Neural cell (in vitro differentiated cells): ENCODE measurements around the gene DIS3L2. TPM values are rescaled to one million over a fixed set of nuclear protein-coding genes. Genes with fewer than 3 reads are reported as not detected.

Experiments
- H2AFZ ChIP-seq: fragments of 200-600, 300-800 bp; sonication (generic), shearing (Covaris generic); 2 replicates; pipeline ENCODE4 v1.6.0; 2014; ENCODE audit warnings: low read depth, mild to moderate bottlenecking, antibody characterized with exemption, low read length, moderate library complexity
- H3F3A ChIP-seq: fragments of 200-600 bp; shearing (Covaris generic); 2 replicates; pipeline ENCODE4 v1.6.1; 2016; ENCODE audit warnings: mild to moderate bottlenecking, moderate library complexity, mixed read lengths, antibody characterized with exemption, low read length; ENCODE audit not compliant: insufficient read depth, poor library complexity, severe bottlenecking
- H3K27ac ChIP-seq: fragments of 200-600, 300-800 bp; sonication (generic), shearing (Covaris generic); 2 replicates; pipeline ENCODE4 v1.5.1; 2014; ENCODE audit warnings: mild to moderate bottlenecking, low read length, moderate library complexity
- H3K27me3 ChIP-seq: fragments of 300-800, 200-600 bp; sonication (generic), shearing (Covaris generic); 2 replicates; pipeline ENCODE4 v1.6.0; 2014; ENCODE audit warnings: mild to moderate bottlenecking, low read depth, low read length, moderate library complexity; ENCODE audit not compliant: insufficient read depth
- H3K36me3 ChIP-seq: fragments of 300-800, 200-600 bp; sonication (generic), shearing (Covaris generic); 2 replicates; pipeline ENCODE4 v1.5.1; 2014; ENCODE audit warnings: mild to moderate bottlenecking, antibody characterized with exemption, low read length, moderate library complexity; ENCODE audit not compliant: insufficient read depth
- H3K4me2 ChIP-seq: fragments of 300-800, 200-600 bp; sonication (generic), shearing (Covaris generic); 2 replicates; pipeline ENCODE4 v1.6.0; 2014; ENCODE audit warnings: mild to moderate bottlenecking, low read length
- H3K4me3 ChIP-seq: fragments of 300-800, 200-600 bp; sonication (generic), shearing (Covaris generic); 2 replicates; pipeline ENCODE4 v1.5.1; 2014; ENCODE audit warnings: mild to moderate bottlenecking, low read length, moderate library complexity
- H3K79me2 ChIP-seq: fragments of 200-600 bp; shearing (Covaris generic); replicated peaks from 2 replicates; pipeline ENCODE4 v1.6.0; 2014; ENCODE audit warnings: mild to moderate bottlenecking, low read length, moderate library complexity; ENCODE audit not compliant: insufficient read depth
- H3K9ac ChIP-seq: fragments of 300-800, 200-600 bp; sonication (generic), shearing (Covaris generic); 2 replicates; pipeline ENCODE4 v1.6.1; 2016; ENCODE audit warnings: mild to moderate bottlenecking, low read length, mixed read lengths
- H3K9me2 ChIP-seq: fragments of 200-600 bp; shearing (Covaris generic); 2 replicates; pipeline ENCODE4 v1.6.1; 2016; ENCODE audit warnings: mild to moderate bottlenecking, low read length, mixed read lengths; ENCODE audit not compliant: insufficient read depth
- H3K9me3 ChIP-seq: fragments of 200-600, 300-800 bp; sonication (generic), shearing (Covaris generic); 2 replicates; pipeline ENCODE4 v1.6.1; 2016; ENCODE audit warnings: mild to moderate bottlenecking, mixed run types, low read length, moderate library complexity, mixed read lengths
- H4K20me1 ChIP-seq: fragments of 200-600 bp; shearing (Covaris generic); 2 replicates; pipeline ENCODE4 v1.6.1; 2016; ENCODE audit warnings: mild to moderate bottlenecking, mixed run types; ENCODE audit not compliant: insufficient read depth
- EP300 ChIP-seq: fragments of 450-650 bp; conservative IDR thresholded peaks from 2 replicates; pipeline ENCODE4 v1.6.1; 2014; ENCODE audit warnings: antibody characterized with exemption, mild to moderate bottlenecking, moderate library complexity; ENCODE audit not compliant: poor library complexity, severe bottlenecking
- EZH2 ChIP-seq: fragments of 200-600, 300-800 bp; shearing (Covaris generic), sonication (generic); IDR thresholded peaks from 2 replicates; pipeline ENCODE4 v1.6.1; 2014; ENCODE audit warnings: antibody characterized with exemption, low read length, borderline replicate concordance, mild to moderate bottlenecking; ENCODE audit not compliant: insufficient read depth, poor library complexity, severe bottlenecking
- MXI1 ChIP-seq: fragments of 450-650 bp; conservative IDR thresholded peaks from 2 replicates; pipeline ENCODE4 v1.6.1; 2014; ENCODE audit warnings: antibody characterized with exemption, mild to moderate bottlenecking; ENCODE audit not compliant: poor library complexity, severe bottlenecking
- POLR2AphosphoS5 ChIP-seq: IDR thresholded peaks from 2 replicates; pipeline ENCODE4 v1.6.1; 2012
- RAD21 ChIP-seq: fragments of 450-650 bp; conservative IDR thresholded peaks from 2 replicates; pipeline ENCODE4 v1.6.1; 2014; ENCODE audit warnings: antibody characterized with exemption, mild to moderate bottlenecking, moderate library complexity
- SMC3 ChIP-seq: fragments of 450-650 bp; conservative IDR thresholded peaks from 2 replicates; pipeline ENCODE4 v1.6.1; 2014; ENCODE audit warnings: antibody characterized with exemption, mild to moderate bottlenecking, moderate library complexity; ENCODE audit not compliant: poor library complexity
- TAF1 ChIP-seq: IDR thresholded peaks from 2 replicates; pipeline ENCODE4 v1.6.1; 2012; ENCODE audit warnings: low read depth
- polyA plus RNA-seq: library from polyadenylated mRNA; depleted of rRNA; stranded (reverse); fragments of >200 nt; gene quantifications from 2 replicates; pipeline ENCODE4 v1.2.3, GENCODE V29; 2014
- TF ChIP-seq, protein P1 (sequence below): IDR thresholded peaks from 2 replicates; pipeline ENCODE4 v1.6.1; 2012; ENCODE audit warnings: borderline replicate concordance
- TF ChIP-seq, protein P2 (sequence below): fragments of 450-650 bp; IDR thresholded peaks from 2 replicates; pipeline ENCODE4 v1.5.1; 2014; ENCODE audit warnings: antibody characterized with exemption, mild to moderate bottlenecking, moderate library complexity; ENCODE audit not compliant: poor library complexity, severe bottlenecking

DIS3L2 gene
- polyA plus RNA-seq, 1 donor from 2014 or later = 20.0 TPM

DNA sequence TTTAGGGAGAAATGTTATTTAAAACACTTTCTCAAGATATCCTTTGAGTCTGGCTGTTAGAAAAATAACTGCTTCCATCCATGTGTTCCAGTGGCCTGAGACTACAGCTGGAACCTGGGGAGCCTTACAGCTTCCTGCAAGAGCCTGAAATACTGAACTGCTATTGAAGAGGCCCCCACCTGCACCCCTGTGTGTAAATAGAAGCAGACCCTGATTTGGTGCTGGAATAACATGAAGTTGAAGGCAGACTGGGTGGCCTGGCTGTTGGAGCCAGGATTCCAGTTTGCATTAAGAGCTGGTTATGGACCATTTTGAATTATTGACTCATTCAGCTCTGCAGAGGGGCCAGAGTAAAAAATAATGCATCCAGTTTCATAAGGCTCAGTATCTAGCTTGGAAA, 61.9 kb downstream of the DIS3L2 start:
- Histone ChIP-seq H3K9me3 (no peaks in the 10 kb centered on the region), H3F3A (no peaks in the 10 kb centered on the region), H3K79me2 (no peaks in the 10 kb centered on the region), H2AFZ (no peak overlapping the region), H3K9me2 (no peaks in the 10 kb centered on the region), H4K20me1 (no peaks in the 10 kb centered on the region), H3K9ac (no peak overlapping the region), H3K27ac (no peak overlapping the region), H3K36me3 (no peaks in the 10 kb centered on the region), H3K4me2 (no peak overlapping the region), H3K27me3 (no peaks in the 10 kb centered on the region), H3K4me3 (no peak overlapping the region)
- TF ChIP-seq RAD21 (no peak), EZH2 (no peak), EP300 (no peak), SMC3 (no peak), POLR2AphosphoS5 (no peak), TAF1 (no peak), MXI1 (no peak)
- TF ChIP-seq, protein P1, sequence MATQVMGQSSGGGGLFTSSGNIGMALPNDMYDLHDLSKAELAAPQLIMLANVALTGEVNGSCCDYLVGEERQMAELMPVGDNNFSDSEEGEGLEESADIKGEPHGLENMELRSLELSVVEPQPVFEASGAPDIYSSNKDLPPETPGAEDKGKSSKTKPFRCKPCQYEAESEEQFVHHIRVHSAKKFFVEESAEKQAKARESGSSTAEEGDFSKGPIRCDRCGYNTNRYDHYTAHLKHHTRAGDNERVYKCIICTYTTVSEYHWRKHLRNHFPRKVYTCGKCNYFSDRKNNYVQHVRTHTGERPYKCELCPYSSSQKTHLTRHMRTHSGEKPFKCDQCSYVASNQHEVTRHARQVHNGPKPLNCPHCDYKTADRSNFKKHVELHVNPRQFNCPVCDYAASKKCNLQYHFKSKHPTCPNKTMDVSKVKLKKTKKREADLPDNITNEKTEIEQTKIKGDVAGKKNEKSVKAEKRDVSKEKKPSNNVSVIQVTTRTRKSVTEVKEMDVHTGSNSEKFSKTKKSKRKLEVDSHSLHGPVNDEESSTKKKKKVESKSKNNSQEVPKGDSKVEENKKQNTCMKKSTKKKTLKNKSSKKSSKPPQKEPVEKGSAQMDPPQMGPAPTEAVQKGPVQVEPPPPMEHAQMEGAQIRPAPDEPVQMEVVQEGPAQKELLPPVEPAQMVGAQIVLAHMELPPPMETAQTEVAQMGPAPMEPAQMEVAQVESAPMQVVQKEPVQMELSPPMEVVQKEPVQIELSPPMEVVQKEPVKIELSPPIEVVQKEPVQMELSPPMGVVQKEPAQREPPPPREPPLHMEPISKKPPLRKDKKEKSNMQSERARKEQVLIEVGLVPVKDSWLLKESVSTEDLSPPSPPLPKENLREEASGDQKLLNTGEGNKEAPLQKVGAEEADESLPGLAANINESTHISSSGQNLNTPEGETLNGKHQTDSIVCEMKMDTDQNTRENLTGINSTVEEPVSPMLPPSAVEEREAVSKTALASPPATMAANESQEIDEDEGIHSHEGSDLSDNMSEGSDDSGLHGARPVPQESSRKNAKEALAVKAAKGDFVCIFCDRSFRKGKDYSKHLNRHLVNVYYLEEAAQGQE = no peak
- TF ChIP-seq, protein P2, sequence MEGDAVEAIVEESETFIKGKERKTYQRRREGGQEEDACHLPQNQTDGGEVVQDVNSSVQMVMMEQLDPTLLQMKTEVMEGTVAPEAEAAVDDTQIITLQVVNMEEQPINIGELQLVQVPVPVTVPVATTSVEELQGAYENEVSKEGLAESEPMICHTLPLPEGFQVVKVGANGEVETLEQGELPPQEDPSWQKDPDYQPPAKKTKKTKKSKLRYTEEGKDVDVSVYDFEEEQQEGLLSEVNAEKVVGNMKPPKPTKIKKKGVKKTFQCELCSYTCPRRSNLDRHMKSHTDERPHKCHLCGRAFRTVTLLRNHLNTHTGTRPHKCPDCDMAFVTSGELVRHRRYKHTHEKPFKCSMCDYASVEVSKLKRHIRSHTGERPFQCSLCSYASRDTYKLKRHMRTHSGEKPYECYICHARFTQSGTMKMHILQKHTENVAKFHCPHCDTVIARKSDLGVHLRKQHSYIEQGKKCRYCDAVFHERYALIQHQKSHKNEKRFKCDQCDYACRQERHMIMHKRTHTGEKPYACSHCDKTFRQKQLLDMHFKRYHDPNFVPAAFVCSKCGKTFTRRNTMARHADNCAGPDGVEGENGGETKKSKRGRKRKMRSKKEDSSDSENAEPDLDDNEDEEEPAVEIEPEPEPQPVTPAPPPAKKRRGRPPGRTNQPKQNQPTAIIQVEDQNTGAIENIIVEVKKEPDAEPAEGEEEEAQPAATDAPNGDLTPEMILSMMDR = no peak

DNA sequence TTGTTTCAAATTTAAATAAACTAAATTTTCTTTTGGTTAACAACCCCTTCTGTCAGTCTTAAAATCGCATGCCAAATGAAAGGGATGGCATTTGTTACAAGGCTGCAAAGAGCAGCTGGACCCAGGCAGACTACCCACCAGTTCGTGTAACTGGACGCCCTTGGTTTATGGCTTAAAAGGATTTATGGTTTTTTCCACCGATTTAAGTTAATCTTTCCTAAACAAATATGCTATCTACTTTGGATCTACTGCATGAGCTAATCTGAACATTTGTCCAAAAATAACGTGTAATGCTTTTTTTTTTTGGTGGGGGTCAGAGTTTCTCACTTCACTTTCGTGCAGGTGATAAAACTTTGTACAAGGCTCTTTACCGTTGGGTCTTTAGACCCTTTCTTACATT, 62.9 kb downstream of the DIS3L2 start:
- no peaks in the 10 kb centered on the region for H3K9me2 ChIP-seq
- H4K20me1 ChIP-seq = no peaks in the 10 kb centered on the region
- H3K27me3 ChIP-seq = no peaks in the 10 kb centered on the region
- TF ChIP-seq POLR2AphosphoS5 = no peak
- TF ChIP-seq EZH2 = no peak
- TF ChIP-seq MXI1 = no peak
- no peak for TF ChIP-seq EP300
- no peak for TF ChIP-seq TAF1
- no peak for TF ChIP-seq RAD21
- TF ChIP-seq SMC3 = no peak
- TF ChIP-seq, protein P2 = no peak
- TF ChIP-seq, protein P1 = no peak
- H3K79me2 ChIP-seq = no peaks in the 10 kb centered on the region
- H3K9me3 ChIP-seq = no peaks in the 10 kb centered on the region
- no peak overlapping the region for H3K4me3 ChIP-seq
- no peak overlapping the region for H3K9ac ChIP-seq
- no peaks in the 10 kb centered on the region for H3F3A ChIP-seq
- no peak overlapping the region for H2AFZ ChIP-seq
- H3K36me3 ChIP-seq = no peaks in the 10 kb centered on the region
- H3K4me2 ChIP-seq = no peak overlapping the region
- H3K27ac ChIP-seq = no peak overlapping the region
